Measurements from ENCODE around the gene FGD6.

Gene FGD6

DNA sequence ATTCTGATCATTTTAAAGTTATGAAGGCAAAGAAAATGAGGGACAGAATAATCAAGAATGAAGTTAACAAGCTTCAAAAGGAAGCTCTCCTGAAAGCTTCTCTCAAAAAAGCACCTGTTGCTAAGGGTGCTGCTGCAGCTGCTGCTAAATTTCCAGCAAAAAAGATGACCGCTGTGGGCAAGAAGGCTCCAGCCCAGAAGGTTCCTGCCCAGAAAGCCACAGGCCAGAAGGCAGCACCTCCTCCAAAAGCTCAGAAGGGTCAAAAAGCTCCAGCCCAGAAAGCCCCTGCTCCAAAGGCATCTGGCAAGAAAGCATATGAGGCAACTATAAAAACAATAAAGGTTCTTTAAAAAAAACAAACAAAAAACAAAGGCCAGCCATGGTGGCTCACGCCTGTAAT lies 91.2 kb downstream of the FGD6 start:
- H3K27ac ChIP-seq, result no peak overlapping the region
- H3K9me3 ChIP-seq (replicated peaks in 1 of 11), result no peaks in the 10 kb centered on the region
- no peak overlapping the region for H3K4me3 ChIP-seq
- no peaks in the 10 kb centered on the region for H3K27me3 ChIP-seq
- no peaks in the 10 kb centered on the region for H4K20me1 ChIP-seq
- H3K9ac ChIP-seq, result no peak overlapping the region
- no peak overlapping the region for H3K4me2 ChIP-seq
- no peak for TF ChIP-seq Cebpa-rat (IDR thresholded peaks at IDR 0.05)
- peaks cover 0 to 56% (median 0%) of the 10 kb centered on the region in 11 experiments; a peak in 6 of 22 replicates for H3K36me3 ChIP-seq
- no peaks in the 10 kb centered on the region for H3K4me1 ChIP-seq

DNA sequence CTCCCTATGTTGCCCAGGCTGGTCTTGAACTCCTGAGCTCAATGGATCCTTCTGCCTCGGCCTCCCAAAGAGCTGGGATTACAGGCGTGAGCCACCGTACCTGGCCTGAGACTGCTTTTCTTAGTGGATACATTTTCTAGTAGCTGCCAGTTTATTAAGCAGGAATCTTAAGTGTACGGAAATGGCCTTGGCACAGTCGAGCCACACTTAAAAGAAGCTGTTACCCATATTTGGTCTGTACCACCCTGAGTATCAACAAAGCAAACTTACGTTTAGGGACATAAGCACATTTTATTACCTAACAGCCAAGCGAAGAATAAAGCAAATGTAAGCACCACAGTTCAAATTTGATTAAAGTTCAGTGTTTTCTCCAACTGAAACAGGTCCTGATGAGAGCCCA lies 93.2 kb downstream of the FGD6 start:
- no peaks in the 10 kb centered on the region for H3K4me1 ChIP-seq
- TF ChIP-seq Cebpa-rat (IDR thresholded peaks at IDR 0.05), result no peak
- no peaks in the 10 kb centered on the region for H3K27me3 ChIP-seq
- no peaks in the 10 kb centered on the region for H4K20me1 ChIP-seq
- no peak overlapping the region for H3K4me3 ChIP-seq
- H3K27ac ChIP-seq, result no peak overlapping the region
- H3K9me3 ChIP-seq (replicated peaks in 1 of 11), result no peaks in the 10 kb centered on the region
- peaks cover 0 to 38% (median 0%) of the 10 kb centered on the region in 11 experiments; a peak in 5 of 22 replicates for H3K36me3 ChIP-seq
- H3K9ac ChIP-seq, result no peak overlapping the region
- H3K4me2 ChIP-seq, result no peak overlapping the region

DNA sequence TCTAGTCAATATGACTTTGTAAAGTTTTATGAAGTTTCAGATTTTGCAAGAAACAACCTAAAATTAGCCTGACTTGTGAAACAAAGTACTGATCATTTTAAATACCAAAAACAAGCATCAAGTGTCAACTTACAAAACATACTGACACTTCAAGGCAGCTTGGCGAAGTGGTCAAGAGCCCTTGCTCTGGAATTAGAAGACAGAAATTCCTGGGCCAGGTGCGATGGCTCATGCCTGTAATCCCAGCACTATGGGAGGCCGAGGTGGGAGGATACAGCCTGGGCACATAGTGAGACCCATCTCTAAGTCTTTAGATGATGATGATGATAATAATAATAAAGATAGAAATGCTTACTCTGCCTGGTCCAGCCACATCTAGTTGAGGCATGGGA lies 98.5 kb downstream of the FGD6 start:
- no peaks in the 10 kb centered on the region for H3K9me3 ChIP-seq (replicated peaks in 1 of 11)
- no peak for TF ChIP-seq Cebpa-rat (IDR thresholded peaks at IDR 0.05)
- peaks cover 0 to 8% (median 0%) of the 10 kb centered on the region in 10 experiments; a peak in 3 of 20 replicates for H3K4me1 ChIP-seq
- no peak overlapping the region for H3K9ac ChIP-seq
- H3K4me3 ChIP-seq, result no peak overlapping the region
- H3K36me3 ChIP-seq, result peaks cover 0 to 2% (median 0%) of the 10 kb centered on the region in 11 experiments; a peak in 3 of 22 replicates
- no peak overlapping the region for H3K27ac ChIP-seq
- no peak overlapping the region for H3K4me2 ChIP-seq
- no peaks in the 10 kb centered on the region for H4K20me1 ChIP-seq
- H3K27me3 ChIP-seq, result no peaks in the 10 kb centered on the region

DNA sequence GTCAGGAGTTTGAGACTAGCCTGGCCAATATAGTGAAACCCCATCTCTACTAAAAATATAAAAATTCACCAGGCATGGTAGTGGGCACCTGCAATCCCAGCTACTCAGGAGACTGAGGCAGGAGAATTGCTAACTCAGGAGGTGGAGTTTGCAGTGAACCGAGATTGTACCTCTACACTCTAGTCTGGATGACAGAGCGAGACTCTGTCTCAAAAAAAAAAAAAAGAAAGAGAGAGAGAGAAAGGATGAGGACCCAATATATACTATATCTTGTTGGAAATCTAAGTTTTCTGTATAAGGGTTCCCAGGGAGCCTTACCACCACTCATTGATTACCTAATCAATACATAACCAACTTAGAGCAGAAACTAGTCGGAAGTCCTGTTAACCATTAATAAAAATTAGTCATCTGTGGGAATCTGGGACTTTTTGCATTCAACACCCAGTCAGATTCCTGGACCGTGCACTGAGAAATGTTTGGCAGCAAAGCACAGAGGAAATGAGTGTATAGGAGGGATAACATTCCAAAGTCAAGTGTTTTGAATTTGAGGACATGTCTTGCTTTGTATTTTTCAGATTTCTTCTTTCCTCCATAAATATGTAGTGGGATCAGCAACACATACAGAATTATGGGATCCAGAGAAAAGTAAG lies 99.0 kb downstream of the FGD6 start:
- Histone ChIP-seq H3K9me3 (replicated peaks in 1 of 11) (no peaks in the 10 kb centered on the region), H3K9ac (no peak overlapping the region), H4K20me1 (no peaks in the 10 kb centered on the region), H3K4me1 (peaks cover 0 to 8% (median 0%) of the 10 kb centered on the region in 10 experiments; a peak in 3 of 20 replicates), H3K4me2 (no peak overlapping the region), H3K4me3 (no peak overlapping the region), H3K36me3 (peaks cover 0 to 6% (median 0%) of the 10 kb centered on the region in 11 experiments; a peak in 2 of 22 replicates), H3K27me3 (no peaks in the 10 kb centered on the region), H3K27ac (no peak overlapping the region)
- no peak for TF ChIP-seq Cebpa-rat (IDR thresholded peaks at IDR 0.05)

DNA sequence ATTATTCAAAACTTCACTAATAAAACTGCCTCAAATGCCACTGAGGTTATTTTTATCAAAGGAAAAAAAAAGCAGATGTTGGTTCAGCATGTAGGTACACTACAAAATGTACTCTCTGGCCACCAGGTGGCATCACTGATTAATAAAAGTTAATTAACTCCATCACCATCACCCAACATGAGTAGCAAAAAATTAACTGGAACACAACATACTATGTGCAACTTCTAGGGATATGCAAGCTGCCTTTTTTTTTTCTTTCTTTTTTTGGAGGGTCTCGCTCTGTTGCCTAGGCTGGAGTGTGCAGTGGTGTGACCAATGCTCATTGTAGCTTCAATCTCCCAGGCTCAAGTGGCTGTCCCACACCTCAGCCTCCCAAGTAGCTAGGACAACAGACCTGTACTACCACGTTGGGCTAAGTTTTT lies 100.1 kb downstream of the FGD6 start:
- no peak overlapping the region for H3K27ac ChIP-seq
- H4K20me1 ChIP-seq, result no peaks in the 10 kb centered on the region
- TF ChIP-seq Cebpa-rat (IDR thresholded peaks at IDR 0.05), result no peak
- no peak overlapping the region for H3K4me2 ChIP-seq
- H3K9me3 ChIP-seq (replicated peaks in 1 of 11), result no peaks in the 10 kb centered on the region
- no peaks in the 10 kb centered on the region for H3K27me3 ChIP-seq
- H3K36me3 ChIP-seq, result peaks cover 0 to 16% (median 0%) of the 10 kb centered on the region in 11 experiments; a peak in 5 of 22 replicates
- H3K4me3 ChIP-seq, result no peak overlapping the region
- peaks cover 0 to 8% (median 0%) of the 10 kb centered on the region in 10 experiments; a peak in 5 of 20 replicates for H3K4me1 ChIP-seq
- H3K9ac ChIP-seq, result no peak overlapping the region

DNA sequence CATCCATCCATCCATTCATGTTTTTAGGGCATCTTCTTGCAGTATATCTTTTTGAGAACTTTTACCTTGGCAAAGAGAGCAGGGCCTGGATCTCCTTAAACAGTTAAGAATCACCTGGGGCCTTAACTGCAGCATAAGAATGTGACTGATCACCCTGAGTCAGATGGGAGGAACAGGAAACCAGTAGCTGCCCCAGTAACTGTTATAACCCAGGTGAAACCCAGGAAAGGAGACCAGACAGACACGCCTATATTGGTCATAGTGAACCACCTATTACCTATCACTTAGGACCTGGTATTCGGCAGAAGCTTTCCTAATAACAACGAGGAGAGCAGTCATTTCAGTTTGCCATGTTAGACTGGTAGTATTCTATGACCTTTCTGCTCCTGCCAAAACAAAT lies 100.5 kb downstream of the FGD6 start:
- Histone ChIP-seq H3K36me3 (peaks cover 0 to 19% (median 0%) of the 10 kb centered on the region in 11 experiments; a peak in 6 of 22 replicates), H3K9me3 (replicated peaks in 1 of 11) (no peaks in the 10 kb centered on the region), H3K4me1 (peaks cover 0 to 8% (median 3%) of the 10 kb centered on the region in 10 experiments; a peak in 10 of 20 replicates), H3K4me2 (0 out of 22 replicates have a peak overlapping the region, but pooled peaks of 1 of the 11 experiments have one; percentile 30), H3K9ac (peak overlapping the region in 1 of 11 experiments; percentile 16; a peak in 1 of 22 replicates), H3K4me3 (no peak overlapping the region), H3K27ac (no peak overlapping the region), H4K20me1 (no peaks in the 10 kb centered on the region), H3K27me3 (no peaks in the 10 kb centered on the region)
- no peak for TF ChIP-seq Cebpa-rat (IDR thresholded peaks at IDR 0.05)

DNA sequence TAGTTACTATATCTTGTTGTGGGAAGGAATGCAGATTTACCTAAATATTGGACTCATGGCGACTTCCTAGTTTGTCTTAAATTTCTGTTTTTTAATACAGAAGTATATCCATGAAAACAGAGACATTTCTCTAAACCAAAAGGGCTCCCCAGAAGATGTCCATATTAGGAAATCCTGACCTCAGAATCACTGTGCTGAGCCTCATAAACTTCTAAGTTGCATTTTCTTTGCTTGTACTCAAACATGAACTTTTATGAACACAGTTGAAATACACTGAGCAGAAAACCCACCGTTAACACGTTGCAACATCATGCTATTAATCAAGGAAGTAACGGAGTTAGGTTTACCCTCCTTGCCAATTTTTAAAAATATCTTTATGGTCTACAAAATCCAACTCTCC lies 100.9 kb downstream of the FGD6 start:
- Histone ChIP-seq H3K4me1 (peaks cover 0 to 8% (median 8%) of the 10 kb centered on the region in 10 experiments; a peak in 10 of 20 replicates), H3K9ac (0 out of 22 replicates have a peak overlapping the region, but pooled peaks of 1 of the 11 experiments have one; percentile 16)

DNA sequence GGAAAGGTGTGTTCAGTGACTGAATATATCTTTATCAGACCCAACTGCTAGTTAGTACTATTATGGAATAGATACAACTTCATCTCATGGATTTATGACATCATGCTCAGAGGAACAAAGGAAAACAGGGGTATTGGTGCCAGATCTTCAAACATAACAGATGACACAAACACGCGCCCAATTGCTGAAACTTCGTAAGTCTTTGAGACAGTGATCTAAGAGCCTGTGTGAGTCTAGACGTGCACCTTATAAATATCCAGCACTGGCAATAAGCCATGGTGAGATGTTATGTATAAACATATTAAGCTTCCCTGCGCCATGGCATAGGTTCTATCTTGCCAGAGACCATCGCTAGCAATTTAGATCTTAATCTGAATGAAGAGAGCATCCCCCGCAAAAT lies 101.6 kb downstream of the FGD6 start:
- H3K4me3 ChIP-seq, result no peak overlapping the region
- H3K4me2 ChIP-seq, result no peak overlapping the region

More for the DNA sequence above, 100.9 kb downstream of the FGD6 start:
- Histone ChIP-seq H3K4me2 (no peak overlapping the region), H3K27me3 (no peaks in the 10 kb centered on the region), H3K36me3 (peaks cover 0 to 23% (median 0%) of the 10 kb centered on the region in 11 experiments; a peak in 6 of 22 replicates), H3K4me3 (no peak overlapping the region), H3K9me3 (replicated peaks in 1 of 11) (no peaks in the 10 kb centered on the region), H3K27ac (no peak overlapping the region), H4K20me1 (no peaks in the 10 kb centered on the region)
- no peak for TF ChIP-seq Cebpa-rat (IDR thresholded peaks at IDR 0.05)

DNA sequence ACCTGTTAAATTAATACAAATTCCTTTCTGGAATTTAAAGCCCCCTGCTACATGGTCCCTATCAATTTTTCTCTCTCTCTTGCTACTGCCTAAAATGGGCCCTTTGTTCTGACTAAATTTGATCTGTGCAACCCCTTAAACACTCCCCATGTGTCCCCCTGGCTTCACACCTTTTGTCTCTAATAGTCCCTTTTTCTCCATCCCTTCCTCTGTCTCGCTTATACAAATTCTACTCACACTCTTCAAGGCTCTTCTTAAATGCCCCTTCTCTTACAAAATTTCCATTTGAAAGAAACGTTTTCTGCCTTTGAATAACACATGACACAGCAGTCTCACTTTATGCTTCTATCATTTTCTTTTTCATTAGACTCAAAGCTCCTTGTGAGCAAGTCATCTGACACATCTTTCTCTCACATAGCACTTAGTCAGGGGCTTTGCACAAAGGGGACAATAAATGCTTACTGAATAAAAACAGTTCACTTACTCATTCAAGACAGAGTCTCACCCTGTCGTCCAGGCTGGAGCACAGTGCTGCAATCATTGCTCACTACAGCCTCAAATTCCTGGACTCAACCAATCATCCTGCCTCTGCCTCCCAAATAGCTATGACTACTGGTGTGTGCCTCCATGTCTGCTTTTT lies 102.4 kb downstream of the FGD6 start:
- peaks cover 0 to 14% (median 9%) of the 10 kb centered on the region in 10 experiments; a peak in 10 of 20 replicates for H3K4me1 ChIP-seq
- H3K36me3 ChIP-seq, result peaks cover 0 to 32% (median 0%) of the 10 kb centered on the region in 11 experiments; a peak in 6 of 22 replicates
- H3K27me3 ChIP-seq, result no peaks in the 10 kb centered on the region
- H3K4me3 ChIP-seq, result no peak overlapping the region
- TF ChIP-seq Cebpa-rat (IDR thresholded peaks at IDR 0.05), result no peak
- no peak overlapping the region for H3K4me2 ChIP-seq
- no peaks in the 10 kb centered on the region for H3K9me3 ChIP-seq (replicated peaks in 1 of 11)
- no peak overlapping the region for H3K9ac ChIP-seq
- no peaks in the 10 kb centered on the region for H4K20me1 ChIP-seq
- H3K27ac ChIP-seq, result no peak overlapping the region

More for the DNA sequence above, 101.6 kb downstream of the FGD6 start:
- no peak overlapping the region for H3K9ac ChIP-seq
- H3K9me3 ChIP-seq (replicated peaks in 1 of 11), result no peaks in the 10 kb centered on the region
- peaks cover 0 to 30% (median 0%) of the 10 kb centered on the region in 11 experiments; a peak in 6 of 22 replicates for H3K36me3 ChIP-seq
- TF ChIP-seq Cebpa-rat (IDR thresholded peaks at IDR 0.05), result no peak
- no peaks in the 10 kb centered on the region for H3K27me3 ChIP-seq
- H3K27ac ChIP-seq, result no peak overlapping the region
- no peaks in the 10 kb centered on the region for H4K20me1 ChIP-seq
- peaks cover 0 to 14% (median 9%) of the 10 kb centered on the region in 10 experiments; a peak in 10 of 20 replicates for H3K4me1 ChIP-seq

Data from BLaER1 treated with 17β-estradiol and CSF1 and Interleukin-3, amounts not matched to agents 10 nM and 100 nM (cell line).